ENCODE results near the gene FOSL2.
"Not testable (repeated sequence)": the region's sequence is repeated elsewhere in the genome, so short reads cannot be mapped to it uniquely, and the experiment has no call there.

The FOSL2 gene

DNA sequence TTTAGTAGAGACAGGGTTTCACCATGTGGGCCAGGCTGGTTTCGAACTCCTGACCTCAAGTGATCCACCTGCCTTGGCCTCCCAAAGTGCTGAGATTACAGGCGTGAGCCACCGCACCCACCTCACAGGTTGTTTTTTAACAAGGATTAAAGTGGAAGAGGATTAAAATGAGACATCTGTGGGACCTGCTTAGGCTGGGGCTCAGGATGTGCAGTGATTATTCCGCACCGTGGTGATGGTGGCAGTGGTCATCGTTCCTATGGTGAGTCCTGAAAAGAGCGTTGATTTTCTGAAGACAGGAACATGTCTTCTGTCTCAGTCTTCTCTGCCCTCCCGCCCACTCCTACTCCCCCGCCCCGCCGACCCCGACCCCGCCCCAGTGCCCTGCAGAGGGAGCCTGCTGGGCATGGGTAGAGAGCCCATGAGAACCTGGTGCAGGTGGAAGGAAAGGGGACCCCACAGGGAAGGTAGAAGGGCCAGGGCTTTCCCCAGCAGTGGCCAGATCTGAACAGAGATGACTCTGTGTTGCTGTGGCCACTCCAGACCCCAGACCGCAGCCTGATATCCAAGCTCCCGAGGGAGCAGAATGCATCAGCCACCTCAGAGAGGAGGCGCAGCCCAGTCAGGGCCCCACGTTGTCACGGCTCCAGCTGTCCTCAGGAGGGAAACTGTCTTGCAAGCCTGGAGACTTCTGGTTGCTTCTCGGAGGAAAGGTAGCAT is 34.5 kb upstream of the FOSL2 start:
- no peak for DNase-seq

DNA sequence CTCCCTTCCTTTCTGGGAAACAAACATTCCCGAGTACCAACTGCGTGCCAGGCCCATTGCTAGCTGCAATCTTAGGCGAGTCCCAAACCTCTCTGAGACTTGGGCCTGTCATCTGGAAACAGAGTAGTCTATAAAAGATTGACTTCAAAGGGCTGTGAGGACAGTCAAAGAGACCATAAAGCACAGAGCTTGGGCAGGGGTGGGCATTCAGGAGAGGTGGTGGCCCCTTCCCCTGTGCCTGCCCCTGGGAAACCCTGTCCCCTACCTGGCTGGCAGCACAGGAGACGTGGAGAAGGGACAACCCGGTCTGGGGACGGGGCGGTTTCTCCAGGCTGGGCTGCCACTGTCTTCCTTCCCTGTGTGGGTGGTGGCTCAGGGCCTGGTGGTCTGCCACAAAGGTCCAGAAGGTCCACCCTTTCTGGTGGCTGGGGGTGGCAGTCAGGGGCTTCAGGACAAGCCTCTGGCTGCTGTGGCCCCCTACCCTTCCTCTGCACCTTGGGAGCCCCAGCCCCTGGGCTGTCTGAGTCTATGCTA is 33.9 kb upstream of the FOSL2 start:
- no peak for DNase-seq

DNA sequence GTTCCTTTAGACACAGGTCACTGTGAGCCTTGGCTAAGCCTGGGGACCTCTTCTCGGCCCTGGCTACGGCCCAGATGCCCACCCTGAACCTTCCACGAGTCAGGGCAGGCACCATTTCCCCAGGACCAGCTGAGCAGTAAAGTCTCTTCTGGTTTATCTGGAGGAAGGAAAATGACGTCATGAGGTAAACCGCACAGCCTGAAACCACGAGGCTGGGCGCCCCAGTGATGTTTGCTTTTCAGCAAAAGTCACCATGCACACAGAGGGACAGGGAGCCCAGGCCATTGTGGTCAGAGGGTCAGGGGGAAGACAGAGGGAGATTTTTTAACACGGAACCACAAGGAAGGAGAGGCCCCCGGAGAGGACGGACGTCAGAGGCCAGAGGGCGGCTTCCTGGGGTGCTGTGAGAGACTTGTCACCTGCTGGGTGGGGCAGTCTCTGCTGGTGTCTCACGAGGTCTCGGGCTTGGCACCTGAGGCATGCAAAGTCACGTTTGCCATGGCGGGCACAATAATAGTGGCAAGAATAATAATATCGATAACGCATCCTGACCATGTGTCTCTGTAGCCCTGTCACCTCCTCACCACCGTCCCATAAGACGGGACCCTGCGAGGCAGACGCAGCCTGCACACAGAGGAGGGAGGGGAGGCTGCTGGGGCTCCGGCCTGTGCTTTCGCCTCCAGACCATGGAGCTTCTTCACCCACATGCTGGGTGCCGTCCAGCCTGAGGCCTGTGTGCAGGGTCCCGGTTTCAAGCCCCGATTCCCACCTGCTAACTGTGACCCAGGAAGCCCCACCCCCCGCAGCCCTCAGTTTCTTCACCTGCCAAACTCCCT is 33.2 kb upstream of the FOSL2 start:
- peak; percentile 88 to 90 for DNase-seq

DNA sequence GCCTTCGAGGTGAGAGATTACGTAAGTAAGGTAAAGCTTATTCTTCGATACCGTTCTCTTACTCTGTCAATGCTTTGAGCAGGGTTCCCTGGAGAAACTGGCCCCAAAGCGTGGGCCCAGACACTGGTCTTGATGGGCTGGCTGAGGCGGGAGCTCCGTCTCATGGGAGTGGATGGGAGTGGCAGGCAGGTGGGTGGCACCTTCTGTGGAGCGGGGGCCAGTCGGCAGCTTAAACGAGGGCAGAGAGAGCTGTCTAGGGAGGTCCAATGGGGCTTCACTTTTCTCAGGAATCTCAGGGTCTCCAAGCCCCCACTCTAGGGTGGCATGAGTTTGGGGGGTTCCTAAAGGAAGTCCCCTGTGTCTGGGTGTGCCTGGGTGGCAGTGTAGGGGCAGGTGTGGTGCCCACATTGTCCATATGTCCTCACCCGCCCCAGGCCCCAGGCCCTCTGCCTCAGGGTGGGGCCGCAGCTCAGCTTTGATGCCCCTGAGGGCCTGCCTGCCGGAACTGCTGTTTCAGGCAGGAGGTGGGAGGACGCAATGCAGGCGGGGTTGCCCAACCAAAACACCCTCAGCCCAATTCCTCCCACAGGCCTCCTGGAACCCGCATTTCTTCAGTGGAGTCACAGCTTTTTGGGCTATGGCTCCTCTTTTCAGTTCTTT is 32.5 kb upstream of the FOSL2 start:
- peak in 1 of 2 donors; percentile 44 for DNase-seq

DNA sequence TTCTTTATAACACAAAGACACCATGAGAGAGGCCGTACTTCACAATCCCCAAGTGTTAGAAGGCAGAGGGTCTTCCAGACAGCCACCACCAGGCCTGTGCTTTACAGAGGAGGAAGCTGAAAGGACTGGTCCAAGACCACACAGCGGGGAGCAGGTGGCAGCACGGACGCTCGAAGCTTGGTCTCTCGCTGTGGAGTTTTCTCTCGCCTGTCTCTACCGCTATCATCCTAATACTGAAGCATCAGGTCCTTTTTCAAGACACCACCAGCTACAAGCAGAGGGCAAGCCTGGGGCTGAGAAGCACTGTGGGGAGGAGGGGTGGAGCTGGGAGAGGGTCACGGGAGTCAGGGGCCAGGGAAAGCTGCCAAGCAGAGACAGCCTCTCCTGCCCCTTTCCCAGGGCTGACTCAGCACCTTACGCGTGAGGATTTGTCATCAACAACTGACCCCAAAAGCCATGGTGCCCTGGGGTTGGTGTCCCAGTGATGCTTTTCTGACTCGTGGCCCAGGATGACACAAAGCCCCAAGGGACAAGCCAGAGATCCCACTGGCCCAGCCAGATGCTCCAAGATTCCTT is 31.9 kb upstream of the FOSL2 start:
- peak in 1 of 2 donors; percentile 75 for DNase-seq

DNA sequence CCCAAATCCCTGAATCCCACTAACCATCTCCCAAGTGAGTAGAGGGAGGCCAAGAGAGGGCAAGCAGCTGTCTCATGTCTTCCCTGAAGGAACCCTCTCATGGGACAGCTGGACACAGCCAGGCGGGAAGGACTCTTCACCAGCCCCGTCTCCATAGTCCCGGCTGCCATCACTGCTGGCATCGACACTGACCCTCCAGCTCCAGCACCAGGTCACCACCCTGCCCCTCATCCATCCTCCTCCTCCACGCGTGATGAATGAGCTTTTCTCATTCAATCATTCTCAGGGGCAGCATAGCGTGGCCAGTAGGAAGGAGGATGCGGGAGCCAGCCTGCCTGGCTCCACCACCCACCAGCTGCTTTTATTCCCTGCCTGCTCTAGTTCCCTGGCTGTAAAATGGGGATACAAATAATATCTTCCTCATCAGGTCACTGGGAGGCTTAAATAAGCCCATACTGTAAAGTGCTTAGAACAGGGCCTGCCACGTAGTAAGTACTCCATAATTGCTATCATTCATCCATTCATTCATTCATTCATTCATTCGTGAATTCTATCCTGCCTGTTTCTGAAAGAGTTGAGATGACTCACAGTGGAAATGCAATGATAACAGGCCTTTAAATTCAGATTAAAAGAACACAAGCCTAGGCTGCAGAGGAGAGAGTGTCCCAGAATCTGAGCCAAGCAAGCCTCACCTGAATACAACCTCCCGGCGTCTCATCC is 30.5 kb upstream of the FOSL2 start:
- no peak for DNase-seq

DNA sequence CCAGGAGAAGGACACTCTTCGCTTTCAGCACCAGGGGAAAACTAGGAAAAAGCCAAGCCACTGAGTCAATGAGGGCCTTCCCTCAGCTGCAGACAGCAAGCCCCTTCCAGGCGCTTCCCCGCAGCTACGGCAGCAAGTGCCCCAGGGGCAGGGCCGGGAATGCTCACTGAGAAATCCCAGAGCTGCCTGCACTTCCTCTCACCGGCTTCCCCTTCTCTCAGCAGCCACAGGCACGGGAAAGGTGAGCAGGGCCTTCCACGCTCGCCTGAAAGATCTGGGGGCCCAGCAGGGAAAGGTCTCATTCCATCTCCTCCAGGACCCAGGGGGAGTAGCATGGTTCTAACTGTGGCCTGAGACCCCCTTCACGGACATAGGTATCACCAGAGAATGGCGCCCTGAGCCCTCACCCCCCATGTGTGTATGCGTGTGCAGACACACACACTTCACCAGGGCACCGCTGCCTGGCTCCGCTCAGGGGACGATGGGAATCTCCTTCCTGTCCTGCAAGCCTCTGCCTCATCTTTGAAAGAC is 29.6 kb upstream of the FOSL2 start:
- no peak for DNase-seq

DNA sequence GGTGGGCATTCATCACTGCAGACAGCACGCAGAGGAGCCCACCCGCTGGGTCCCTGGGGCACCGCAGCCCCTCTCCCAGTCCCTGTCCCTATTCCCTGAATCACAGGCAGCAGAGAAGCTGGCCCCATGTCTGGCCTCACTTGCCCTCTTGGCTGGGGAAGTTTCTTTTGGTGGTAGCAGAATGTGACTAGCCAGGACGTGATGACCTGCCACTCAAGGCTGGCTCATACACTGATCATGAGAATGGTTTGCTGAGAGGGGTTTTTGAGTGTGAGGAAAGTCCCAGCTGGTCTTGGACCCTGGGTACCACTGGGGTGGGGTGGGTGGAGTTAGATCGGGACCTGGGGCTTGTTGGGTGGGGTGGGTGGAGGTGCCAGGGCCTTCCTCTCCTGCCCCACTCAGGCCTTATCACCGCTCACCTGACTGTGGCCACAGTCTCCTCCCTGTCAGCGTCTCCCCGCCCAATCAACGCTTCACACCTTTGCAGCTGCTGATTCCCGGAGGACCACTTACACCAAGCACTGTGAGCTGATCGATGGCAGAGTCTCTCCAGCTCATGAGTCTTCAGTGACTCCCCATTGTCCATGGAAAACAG is 28.9 kb upstream of the FOSL2 start:
- no peak for DNase-seq

DNA sequence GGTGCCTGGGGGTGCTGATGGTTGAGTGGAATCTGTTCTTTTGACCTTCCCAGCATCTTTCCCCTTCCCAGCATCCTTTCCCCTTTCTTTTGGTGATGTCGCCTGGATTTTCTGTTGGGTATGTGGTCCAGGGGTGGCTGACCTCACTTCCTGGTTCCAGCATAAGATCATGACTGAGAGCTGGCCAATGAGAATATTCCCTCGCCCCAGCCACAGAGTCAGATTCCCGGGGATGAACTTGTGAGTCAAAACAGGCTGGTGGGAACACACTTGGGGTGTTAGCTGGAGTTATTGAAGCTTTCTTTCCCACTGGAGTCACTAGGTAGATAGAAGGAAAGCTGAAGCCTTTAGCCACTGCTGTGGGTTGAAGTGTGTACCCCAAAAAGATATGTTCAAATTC is 28.0 kb upstream of the FOSL2 start:
- DNase-seq: no peak

DNA sequence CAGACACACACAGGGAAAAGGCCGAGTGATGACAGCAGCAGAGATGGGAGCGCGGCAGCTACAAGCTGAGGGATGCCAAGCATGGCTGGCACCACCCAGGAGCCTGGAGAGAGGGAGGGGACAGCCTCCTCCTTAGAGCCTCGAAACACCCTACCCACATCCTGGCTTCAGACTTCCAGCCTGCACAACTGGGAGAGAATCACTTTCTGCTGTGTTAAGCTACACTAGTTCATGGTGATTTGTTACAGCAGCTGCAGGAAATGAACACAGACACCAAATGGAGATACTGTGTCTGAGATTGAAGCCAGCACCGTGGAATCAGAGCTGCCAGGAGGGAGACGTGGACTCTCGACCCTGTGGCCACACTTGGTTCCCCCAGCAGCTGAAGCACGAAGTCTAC is 27.5 kb upstream of the FOSL2 start:
- no peak for DNase-seq

DNA sequence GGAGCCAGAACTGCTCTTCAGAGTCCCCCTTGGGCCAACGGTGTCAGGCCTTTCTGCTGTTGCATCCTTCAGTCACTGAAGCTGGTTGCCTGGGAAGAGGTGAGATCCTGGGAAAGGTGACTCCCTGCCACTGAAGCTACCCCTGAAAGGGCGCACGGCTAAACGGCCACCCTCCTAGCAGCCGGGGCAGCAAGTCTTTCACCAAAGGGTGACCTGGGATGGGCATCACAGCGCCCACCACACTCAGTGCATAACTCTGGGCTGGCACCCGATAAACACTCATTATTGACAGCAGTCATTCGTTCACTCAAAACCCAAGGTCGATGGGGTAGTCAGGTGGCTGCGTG is 26.5 kb upstream of the FOSL2 start:
- DNase-seq: no peak

DNA sequence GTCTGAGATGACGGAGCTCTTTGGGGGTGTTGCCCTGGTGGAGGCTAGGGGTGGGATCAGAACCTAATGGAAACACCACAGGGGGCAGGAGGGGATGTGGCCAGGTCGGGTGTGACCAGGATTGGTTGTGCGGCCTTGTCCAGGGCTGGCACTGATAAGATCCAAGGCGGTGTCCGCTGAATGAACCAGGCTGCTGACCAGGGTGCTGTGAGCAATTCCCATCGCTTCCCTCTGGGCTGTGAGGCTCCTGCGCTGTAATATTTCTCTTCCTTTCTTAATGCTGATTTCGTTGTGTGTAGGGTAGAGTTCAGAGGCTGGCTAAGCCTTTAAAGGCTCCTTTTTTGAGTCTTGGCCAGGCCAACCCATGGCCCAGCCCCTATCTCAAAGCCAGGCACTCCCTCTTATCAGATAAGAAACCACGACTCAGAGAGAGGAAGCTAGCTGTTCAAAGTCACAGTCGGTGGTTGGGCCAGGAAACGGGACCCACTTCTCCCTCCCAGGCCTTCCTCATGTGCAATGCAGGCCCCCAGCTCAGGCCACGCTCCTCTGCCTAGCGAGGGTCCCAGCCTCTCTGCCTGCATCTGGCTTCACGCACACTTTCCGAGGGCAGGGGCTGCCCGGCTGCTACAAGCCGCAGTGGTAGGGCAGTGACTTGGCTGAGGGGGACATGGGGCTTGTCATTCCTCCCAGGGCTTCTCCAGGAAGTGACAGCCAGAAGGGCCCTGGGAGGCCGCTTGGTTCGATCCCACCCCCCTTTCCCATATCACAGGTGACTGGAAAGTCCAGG is 26.0 kb upstream of the FOSL2 start:
- peak; percentile 68 to 80 for DNase-seq

DNA sequence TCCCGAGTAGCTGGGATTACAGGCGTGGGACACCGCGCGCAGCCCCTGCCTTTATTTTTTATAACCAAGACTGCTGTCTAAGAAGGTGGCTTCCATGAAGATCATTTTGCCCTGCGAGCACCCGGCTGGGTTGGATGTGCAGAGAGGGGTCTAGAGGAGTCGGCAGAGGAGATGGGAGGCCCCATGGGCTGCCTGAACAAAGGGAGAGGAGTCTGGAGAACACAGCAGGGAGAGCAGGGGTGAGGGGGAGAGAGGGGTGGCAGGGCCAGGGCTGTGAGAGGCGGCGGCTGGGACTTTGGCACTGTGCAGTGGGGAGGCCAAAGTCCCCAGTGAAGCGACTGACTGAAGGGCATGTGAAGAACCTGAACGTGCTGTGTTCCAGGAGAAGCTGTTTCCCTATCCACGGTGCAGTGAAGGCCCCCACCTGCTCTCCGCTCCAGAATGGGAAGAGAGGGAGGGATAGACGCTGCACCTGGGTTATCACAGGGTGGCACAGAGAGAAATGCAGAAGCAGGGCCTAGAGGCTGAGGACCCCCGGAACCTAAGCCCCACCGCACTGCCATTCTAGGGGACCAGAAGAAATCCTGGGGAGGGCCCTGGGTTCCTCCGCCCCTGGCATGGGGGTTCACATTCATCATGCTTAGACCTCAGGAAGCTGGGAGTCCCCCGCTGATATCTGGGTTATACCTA is 24.8 kb upstream of the FOSL2 start:
- no peak for DNase-seq

DNA sequence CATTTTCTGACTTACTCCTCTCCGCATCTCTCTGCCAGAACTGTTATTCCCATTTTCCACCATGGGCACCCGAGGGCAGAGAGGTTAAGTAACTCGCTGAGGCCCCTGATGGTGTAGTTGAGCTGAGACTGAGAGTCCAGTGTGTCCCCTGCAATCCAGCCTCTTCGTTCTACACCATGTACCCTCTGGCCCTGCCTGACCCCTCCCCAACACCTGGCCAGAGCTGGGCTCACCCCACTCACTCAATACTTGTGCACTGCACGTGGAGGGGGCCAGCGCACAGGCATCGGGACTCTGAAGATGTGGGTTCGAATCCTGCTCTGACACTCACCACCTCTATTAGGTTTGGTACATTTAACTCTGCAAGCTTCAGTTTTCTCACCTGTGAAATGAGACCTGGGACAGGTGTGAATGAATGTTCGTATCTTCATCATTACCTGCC is 24.3 kb upstream of the FOSL2 start:
- DNase-seq: no peak

DNA sequence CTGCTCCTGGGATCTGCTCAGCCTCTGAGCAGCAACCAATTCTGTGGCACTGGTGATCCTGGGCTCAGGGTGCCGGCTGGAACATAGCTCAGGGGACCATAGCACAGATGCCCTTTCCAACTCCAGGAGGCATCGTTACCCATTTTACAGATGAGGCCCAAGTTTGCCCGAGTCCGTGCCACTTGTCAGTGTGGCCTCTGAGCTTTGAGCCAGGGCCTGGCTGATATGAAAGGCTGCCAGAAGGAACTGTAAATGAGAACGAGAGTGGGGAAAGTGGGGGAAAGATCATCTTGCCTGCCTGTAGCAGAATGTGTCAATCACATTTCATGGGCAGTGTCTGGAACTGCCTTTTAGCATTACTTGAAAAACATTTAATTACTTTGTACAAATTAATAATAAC is 23.3 kb upstream of the FOSL2 start:
- DNase-seq: no peak

DNA sequence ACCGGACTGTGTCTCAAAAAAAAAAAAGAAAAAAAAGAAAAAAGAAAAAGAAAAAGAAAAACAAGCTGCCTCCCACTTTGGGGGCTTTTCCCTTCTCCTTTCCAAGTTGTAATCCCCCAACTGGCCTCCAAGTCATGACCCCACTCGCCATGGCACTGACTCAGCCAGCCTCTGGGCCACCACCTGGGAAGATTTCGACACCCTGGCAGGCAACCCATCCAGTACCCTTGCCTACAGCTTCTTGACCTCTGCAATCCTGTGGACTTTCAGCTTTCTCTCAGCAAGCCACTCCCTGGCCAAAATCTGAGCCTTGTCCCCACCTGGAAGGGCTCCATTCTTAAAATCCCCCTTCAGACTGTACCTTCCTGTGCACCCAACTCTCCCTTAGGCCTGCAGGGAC is 22.3 kb upstream of the FOSL2 start:
- DNase-seq: no peak

DNA sequence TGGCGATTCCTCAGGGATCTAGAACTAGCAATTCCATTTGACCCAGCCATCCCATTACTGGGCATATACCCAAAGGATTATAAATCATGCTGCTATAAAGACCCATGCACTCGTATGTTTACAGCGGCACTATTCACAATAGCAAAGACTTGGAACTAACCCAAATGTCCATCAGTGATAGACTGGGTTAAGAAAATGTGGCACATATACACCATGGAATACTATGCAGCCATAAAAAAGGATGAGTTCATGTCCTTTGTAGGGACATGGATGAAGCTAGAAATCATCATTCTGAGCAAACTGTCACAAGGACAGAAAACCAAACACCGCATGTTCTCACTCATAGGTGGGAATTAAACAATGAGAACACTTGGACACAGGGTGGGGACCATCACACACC is 20.9 kb upstream of the FOSL2 start:
- DNase-seq: not testable (repeated sequence)

DNA sequence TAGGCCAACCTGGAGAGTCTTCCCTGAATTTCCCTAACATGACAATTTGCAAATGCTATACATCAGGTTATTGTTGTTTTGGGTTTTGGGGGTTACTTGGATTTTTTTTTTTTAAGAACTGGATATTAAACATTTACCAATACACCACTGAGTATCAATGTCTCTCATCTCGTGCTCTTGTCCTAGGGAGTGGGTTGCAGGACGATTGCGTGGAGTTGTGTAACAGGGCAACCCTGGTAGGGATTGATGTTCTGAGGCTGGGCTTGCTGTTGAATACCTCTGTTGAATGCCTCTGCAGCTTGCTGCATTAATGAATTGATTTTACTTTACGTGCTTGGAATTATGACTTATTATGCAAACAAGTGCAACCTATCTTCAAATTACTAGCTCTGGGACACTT is 18.8 kb upstream of the FOSL2 start:
- no peak for DNase-seq

DNA sequence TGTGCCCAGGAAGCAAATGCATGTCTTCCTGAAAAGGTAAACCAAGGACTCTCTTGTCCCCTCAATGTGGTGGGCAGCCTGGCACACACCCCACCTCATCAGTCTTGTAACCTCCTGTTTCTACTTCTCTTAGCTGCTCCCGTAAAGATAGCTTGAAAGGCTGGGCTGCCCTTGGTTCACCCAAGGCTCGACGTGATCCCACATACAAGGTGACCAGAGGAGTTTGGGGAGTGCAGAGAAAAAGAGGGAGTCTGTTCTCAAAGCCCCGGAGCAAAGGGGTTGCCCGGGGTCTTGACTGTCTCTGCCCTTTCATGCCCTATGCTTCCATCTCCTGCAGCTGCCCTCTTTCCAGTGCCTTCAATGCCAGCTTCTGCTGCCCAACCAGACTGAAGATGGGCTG is 18.3 kb upstream of the FOSL2 start:
- no peak for DNase-seq

DNA sequence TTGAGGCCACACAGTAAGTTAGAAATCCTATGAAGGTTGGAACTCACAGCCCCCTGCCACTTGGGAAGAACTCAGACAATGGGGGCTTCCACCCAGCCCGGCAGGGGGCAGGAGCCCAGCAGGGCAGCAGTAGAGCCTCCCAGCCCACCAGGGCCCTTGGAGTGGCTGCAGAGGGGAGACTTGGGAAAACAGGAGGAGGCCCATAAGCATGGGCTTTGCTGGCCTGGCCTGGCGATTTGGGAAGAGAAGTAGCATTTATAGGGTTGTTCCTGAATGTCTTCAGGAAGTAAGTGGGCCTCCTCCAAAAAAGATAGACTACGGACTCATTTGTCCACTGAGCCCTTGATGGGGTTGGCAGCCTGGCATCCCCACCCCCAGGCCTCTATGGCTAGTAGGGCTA is 17.4 kb upstream of the FOSL2 start:
- DNase-seq: no peak
